ENCODE results near the gene HOXA11. TPM values are rescaled to one million over a fixed set of nuclear protein-coding genes. Genes with fewer than 3 reads are reported as not detected.
A peak's percentile ranks its signal among the peaks of the same experiment; 100 is the strongest.

Gene HOXA11
- total RNA-seq, 1 experiment from 2014 or later: 26.6 TPM

DNA sequence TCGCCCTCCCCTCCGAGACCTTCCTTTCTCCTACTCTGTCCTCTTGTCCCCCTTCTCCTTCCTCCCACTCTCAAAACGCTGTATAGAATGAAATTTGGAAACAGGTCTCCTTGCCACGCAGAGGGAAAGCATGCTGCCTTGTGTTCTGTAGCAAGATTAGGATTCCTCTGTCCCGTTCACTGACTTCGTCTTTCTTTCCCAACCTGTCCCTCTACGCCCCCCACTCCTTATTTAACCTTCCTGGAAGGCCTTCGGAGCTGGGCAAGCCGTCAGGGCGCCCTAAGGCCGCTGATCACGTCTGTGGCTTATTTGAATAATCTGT, 21.0 kb downstream of the HOXA11 start:
- no TSS peak for BruUV-seq (replicated peaks)
- intact Hi-C loops (cut with micrococcal nuclease): loop anchor here (2.0 to 5.0 kb wide), 5 partner anchors 15 to 1272 kb away; no protein-coding TSS in a partner anchor
- H3K9me3 ChIP-seq (ENCODE audit: low read length): no peaks in the 10 kb centered on the region
- peak overlapping the region; percentile 84 for H3K4me3 ChIP-seq (ENCODE audit: low read length)
- peak overlapping the region; percentile 90 for H3K9ac ChIP-seq (ENCODE audit: low read length)
- ChIA-PET POLR2A (ENCODE audit: unreplicated experiment) (no interaction called here), CTCF (no interaction called here)
- no peak overlapping the region for H2AFZ ChIP-seq (ENCODE audit: low read length)
- peak overlapping the region; percentile 93 for H3K4me2 ChIP-seq (ENCODE audit: low read length)
- peaks cover 78% of the 10 kb centered on the region for H3K79me2 ChIP-seq (ENCODE audit: low read length)
- H3K27ac ChIP-seq (ENCODE audit: low read length): peak overlapping the region; percentile 97
- TF ChIP-seq, protein P1, sequence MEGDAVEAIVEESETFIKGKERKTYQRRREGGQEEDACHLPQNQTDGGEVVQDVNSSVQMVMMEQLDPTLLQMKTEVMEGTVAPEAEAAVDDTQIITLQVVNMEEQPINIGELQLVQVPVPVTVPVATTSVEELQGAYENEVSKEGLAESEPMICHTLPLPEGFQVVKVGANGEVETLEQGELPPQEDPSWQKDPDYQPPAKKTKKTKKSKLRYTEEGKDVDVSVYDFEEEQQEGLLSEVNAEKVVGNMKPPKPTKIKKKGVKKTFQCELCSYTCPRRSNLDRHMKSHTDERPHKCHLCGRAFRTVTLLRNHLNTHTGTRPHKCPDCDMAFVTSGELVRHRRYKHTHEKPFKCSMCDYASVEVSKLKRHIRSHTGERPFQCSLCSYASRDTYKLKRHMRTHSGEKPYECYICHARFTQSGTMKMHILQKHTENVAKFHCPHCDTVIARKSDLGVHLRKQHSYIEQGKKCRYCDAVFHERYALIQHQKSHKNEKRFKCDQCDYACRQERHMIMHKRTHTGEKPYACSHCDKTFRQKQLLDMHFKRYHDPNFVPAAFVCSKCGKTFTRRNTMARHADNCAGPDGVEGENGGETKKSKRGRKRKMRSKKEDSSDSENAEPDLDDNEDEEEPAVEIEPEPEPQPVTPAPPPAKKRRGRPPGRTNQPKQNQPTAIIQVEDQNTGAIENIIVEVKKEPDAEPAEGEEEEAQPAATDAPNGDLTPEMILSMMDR (conservative IDR thresholded peaks at IDR 0.05; ENCODE audit: low read depth, low read length): no peak
- TF ChIP-seq EZH2phosphoT487 (IDR thresholded peaks at IDR 0.05; ENCODE audit: borderline replicate concordance, low read length): no peak
- no peak for TF ChIP-seq EZH2 (IDR thresholded peaks at IDR 0.05; ENCODE audit: low read length, unreplicated experiment)
- no peaks in the 10 kb centered on the region for H3K27me3 ChIP-seq (ENCODE audit: low read length)
- DNase-seq (no peak), ATAC-seq (no peak)
- peaks cover 23% of the 10 kb centered on the region for H3K36me3 ChIP-seq (ENCODE audit: low read depth, low read length)
- peaks cover 25% of the 10 kb centered on the region for H3K4me1 ChIP-seq (ENCODE audit: insufficient read depth, low read length)
- H4K20me1 ChIP-seq (ENCODE audit: low read length): peaks cover 20% of the 10 kb centered on the region
- H3F3A ChIP-seq (ENCODE audit: low read length, unreplicated experiment): peaks cover 5% of the 10 kb centered on the region
- H3K9me2 ChIP-seq (replicated peaks; ENCODE audit: low read length): no peaks in the 10 kb centered on the region

DNA sequence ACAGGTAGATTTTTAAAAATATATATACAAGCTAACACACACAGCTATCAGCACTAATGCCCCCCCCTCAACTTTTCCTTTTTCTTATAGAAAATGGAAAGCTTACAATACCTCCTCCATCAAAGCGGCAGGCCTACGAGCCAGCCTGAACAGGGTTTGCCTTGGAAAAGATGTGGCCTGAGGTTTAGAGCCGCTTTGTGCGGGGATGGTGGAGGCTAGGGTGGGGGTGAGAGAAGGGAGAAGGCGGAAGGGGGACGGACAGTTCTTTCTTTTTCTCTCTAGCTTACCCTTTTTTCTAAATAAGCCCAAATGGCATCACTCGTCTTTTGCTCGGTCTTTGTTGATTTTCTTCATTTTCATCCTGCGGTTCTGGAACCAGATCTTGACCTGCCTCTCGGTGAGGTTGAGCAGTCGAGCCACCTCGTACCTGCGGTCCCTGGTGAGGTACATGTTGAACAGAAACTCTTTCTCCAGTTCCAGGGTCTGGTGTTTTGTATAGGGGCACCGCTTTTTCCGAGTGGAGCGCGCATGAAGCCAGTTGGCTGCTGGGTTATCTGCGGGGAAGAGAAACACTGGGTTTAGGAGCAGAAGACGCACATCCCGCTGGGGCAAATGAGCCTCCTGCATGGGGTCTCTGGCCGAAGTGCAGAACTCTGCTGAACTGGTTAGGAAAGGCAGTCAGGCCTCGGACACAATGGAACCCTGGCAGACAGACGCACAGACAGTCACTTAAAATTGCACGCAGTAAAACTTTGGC, 21.6 kb downstream of the HOXA11 start:
- TSS peak; percentile 21 for BruUV-seq (replicated peaks)
- Histone ChIP-seq H3K9me2 (replicated peaks; ENCODE audit: low read length) (no peaks in the 10 kb centered on the region), H3K36me3 (ENCODE audit: low read depth, low read length) (peaks cover 23% of the 10 kb centered on the region), H3K4me2 (ENCODE audit: low read length) (peak overlapping the region; percentile 93), H3K9me3 (ENCODE audit: low read length) (no peaks in the 10 kb centered on the region), H3K4me1 (ENCODE audit: insufficient read depth, low read length) (peaks cover 26% of the 10 kb centered on the region), H3K9ac (ENCODE audit: low read length) (peak overlapping the region; percentile 90), H3F3A (ENCODE audit: low read length, unreplicated experiment) (peaks cover 5% of the 10 kb centered on the region), H3K4me3 (ENCODE audit: low read length) (peak overlapping the region; percentile 84), H3K27me3 (ENCODE audit: low read length) (no peaks in the 10 kb centered on the region), H4K20me1 (ENCODE audit: low read length) (peaks cover 20% of the 10 kb centered on the region), H3K79me2 (ENCODE audit: low read length) (peaks cover 73% of the 10 kb centered on the region), H3K27ac (ENCODE audit: low read length) (peak overlapping the region; percentile 97), H2AFZ (ENCODE audit: low read length) (no peak overlapping the region)
- TF ChIP-seq, protein P1 (conservative IDR thresholded peaks at IDR 0.05; ENCODE audit: low read depth, low read length): no peak
- TF ChIP-seq EZH2phosphoT487 (IDR thresholded peaks at IDR 0.05; ENCODE audit: borderline replicate concordance, low read length) (no peak), EZH2 (IDR thresholded peaks at IDR 0.05; ENCODE audit: low read length, unreplicated experiment) (no peak)
- ATAC-seq (no peak), DNase-seq (peak; percentile 19)
- intact Hi-C loops (cut with micrococcal nuclease): loop anchor here (2.0 to 5.0 kb wide), 5 partner anchors 15 to 1271 kb away; no protein-coding TSS in a partner anchor
- ChIA-PET CTCF (interaction anchor here (0.7 kb wide), 1 partner anchor 480 kb away, joined by 5 read pairs; no protein-coding TSS in a partner anchor), POLR2A (ENCODE audit: unreplicated experiment) (interaction anchor here (0.6 to 0.9 kb wide), 6 partner anchors 9 to 443 kb away, joined by 3 to 9 read pairs (median 4); no protein-coding TSS in a partner anchor)

All from PC-3 (cell line).